Measurements from ENCODE around the gene C1QL3.

The C1QL3 gene

DNA sequence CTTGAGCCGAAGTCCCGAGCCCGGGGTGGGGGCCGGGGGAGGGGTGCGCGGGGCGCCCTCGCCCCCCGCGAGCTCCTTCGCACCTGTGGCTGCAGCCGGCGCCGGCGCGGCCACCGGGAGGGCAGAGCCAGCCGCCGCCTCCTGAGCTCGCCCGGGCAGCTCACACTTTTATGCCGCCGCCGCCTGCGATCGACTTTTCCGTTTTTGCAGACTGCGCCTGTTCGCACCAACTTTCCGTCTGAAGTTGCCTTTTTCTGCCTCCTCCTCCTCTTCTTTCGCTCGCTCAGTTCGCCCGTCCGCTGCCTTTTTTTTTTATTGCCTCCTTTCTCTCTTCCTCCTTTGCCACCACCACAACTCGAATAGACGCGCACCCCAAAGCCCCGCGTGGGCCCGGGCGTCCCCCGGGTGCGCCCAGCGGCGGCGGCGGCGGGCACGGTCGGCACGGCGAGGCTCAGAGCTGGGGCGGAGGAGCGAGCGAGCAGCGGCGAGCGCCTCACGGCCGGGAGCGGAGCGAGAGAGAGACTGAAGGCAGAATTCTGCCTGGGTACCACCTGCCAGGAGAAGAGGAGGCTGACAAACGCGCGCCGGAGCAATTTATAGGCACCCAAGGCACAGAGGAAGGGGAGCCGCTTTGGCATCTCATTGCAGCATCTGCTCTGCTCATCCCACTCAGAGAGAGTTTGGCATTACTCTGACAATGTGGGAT lies at the start of gene C1QL3:
C1QL3 (minus strand) TSS at position 569 of the 706 bp plus-strand sequence. CDS start 814 bp downstream, outside the sequence.
- in situ Hi-C loops (cut with MboI; ENCODE audit: low sequenced_read_pairs) = no loop called here

DNA sequence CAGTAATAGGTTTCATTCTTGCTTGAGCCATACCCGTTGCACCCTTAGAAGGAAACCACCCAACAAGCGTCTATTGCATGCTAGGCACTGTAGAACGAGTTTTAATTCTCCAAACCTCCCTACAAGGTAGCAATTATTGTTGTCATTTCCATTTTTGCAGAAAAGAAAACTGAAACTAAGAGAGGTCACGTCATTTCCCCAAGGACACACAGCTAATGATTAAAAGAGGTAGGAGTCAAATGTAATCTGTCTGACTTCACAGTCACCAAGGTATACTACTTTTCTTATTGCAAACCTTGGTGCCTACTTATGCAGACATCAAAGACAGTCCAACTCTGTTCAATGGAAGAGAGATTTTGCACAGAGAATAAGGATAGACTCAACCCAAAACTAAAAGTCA lies 49.1 kb upstream of the C1QL3 start:
- in situ Hi-C loops (cut with MboI; ENCODE audit: low sequenced_read_pairs) = no loop called here

DNA sequence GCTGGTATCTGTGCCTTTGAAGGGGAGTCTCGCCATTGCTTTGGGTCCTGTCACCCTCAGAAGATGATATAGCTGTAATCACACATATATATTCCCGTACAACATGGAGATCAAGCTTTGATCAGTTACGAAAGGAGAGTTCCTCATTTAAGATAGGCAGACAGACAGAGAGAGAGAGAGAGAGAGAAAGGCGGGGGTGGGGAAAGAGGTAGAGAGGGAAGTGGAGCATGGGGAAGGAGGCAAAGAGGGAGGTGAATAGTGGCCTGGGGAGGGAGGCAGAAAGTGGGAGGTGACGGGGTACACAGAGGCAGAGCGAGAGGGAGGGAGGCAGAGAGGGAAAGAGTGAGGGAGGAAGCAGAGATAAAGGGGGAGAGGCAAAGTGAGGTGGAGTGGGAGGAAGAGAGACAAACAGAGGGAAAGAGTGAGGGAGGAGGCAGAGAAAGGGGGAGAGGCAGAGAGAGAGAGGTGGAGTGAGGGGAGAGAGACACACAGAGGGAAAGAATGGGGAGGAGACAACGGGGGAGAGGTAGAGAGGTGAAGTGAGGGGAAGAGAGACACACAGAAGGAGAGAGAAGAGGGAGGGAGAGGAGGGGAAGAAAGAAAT lies 44.6 kb upstream of the C1QL3 start:
- in situ Hi-C loops (cut with MboI; ENCODE audit: low sequenced_read_pairs) = no loop called here

DNA sequence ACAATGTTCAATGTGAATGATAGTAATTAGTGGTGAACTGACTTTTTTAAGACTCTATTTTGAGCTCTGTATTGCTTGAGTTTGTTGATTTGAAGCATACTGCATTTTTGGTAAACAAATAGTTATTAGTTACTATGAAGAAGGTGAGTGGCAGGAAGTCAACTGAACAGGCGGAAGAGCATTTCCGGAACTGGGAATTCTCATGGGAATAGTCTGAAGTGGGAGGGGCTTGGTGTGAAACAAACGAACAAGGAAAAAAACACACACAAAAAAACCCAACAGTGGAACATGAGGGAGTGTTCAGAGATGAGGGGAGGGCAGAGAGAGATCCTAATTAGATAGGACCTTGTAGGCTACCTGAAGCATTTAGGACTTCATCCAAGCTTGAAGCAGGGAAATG lies 43.9 kb upstream of the C1QL3 start:
- in situ Hi-C loops (cut with MboI; ENCODE audit: low sequenced_read_pairs) = no loop called here

DNA sequence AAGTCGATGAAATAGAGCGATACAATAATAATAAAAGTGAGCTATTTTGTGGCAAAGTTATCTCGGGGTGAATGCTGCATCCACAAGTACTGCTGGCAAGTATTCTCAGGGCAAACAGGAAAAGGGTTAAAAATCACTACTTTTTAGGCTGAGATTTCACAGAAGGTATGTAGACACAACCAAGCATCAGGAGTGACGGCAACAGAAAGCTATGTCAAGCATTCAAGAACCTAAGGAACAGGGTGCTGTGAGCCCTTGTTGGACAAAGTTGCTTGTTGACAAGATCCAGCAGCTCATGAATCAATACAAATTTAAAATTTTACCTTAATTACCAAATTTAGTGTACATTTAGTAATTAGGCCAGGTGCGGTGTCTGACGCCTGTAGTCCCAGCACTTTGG lies 41.2 kb upstream of the C1QL3 start:
- in situ Hi-C loops (cut with MboI; ENCODE audit: low sequenced_read_pairs) = no loop called here

DNA sequence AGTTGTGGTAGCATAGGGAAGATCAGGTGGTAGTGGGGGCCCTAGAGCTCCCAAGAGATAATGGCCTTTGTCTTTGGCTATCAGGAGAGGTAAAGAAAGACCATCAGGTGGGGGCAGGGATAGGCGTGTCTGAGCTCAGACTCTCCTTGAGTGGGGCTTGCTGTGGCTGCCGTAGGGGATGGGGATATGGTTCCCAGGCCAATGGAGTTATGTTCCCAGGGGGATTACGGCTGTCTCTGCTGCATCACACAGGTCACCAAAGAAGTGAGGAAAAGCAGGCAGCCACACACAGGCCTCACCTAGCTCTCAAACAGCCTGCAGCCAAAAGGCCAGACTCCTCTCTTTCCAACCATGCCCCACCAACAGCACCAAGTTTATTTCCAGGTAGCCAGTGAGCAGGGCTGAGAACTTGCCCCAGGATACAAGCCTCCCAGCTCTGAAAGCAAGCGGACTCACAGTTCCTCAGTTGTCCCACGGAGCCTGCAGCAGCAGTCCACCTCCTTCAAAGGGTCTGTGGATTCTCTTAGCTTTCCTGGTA lies 37.6 kb upstream of the C1QL3 start:
- in situ Hi-C loops (cut with MboI; ENCODE audit: low sequenced_read_pairs) = no loop called here

DNA sequence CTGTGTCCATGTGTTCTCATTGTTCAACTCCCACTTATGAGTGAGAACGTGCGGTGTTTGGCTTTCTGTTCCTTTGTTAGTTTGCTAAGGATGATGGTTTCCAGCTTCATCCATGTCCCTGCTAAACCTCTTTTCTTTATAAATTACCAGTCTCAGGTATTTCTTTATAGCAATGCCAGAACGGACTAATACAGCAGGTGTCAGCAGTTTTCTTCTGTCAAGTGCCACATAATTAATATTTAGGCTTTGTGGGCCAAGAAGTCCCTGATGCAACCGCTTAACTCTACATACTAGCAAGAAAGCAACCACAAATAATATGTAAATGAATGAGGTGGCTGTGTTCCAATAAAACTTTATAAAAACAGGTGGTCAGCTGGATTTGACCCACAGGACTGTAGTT lies 26.3 kb upstream of the C1QL3 start:
- in situ Hi-C loops (cut with MboI; ENCODE audit: low sequenced_read_pairs) = no loop called here

DNA sequence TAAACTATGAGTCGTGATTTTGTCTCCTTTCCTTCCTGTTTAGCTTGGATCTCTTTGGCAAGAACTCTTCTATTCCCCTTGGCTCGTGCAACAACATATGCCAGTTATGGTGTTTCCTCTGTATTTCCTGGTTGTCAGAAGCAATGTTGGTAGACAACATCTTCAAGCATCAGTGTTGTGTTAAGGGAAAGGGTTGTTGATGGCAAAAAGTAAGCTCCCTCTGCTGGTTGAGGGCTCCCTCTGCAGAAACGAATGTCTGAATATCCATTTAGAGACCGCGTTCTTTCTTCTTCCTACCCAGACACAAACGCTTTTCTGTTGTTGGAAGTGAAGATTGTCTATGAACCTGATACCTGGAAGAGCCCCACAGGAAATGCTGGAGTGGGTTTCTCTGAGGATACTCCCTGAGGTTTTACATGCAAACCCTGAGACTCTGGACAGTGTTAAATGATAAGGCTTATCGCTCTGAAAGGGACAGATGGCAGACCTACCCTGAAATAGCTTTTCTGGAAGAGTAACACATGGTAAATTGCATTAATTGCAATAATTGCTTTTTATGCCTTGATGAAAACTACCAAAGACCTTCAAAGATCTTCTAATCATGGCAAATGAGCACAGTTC lies 23.5 kb upstream of the C1QL3 start:
- in situ Hi-C loops (cut with MboI; ENCODE audit: low sequenced_read_pairs) = no loop called here

DNA sequence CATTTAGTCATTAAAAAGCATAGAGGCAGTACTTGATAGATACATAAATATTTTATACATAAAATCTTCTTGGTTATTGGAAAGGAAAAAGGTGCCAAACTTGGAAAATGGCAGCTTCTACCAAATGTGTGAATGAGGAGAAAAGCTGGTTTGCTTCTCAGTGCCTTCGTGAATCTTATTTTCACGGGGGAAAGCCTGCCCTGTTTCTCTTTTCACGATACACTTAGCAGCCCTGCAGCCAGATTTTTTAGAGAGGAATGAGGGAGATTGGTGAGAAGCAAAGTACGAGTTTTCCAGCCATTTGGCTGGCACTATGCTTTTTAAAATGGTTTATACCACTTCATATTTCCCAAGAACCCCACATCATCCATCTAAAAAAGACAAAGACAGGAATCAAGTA lies 22.9 kb upstream of the C1QL3 start:
- in situ Hi-C loops (cut with MboI; ENCODE audit: low sequenced_read_pairs) = no loop called here

DNA sequence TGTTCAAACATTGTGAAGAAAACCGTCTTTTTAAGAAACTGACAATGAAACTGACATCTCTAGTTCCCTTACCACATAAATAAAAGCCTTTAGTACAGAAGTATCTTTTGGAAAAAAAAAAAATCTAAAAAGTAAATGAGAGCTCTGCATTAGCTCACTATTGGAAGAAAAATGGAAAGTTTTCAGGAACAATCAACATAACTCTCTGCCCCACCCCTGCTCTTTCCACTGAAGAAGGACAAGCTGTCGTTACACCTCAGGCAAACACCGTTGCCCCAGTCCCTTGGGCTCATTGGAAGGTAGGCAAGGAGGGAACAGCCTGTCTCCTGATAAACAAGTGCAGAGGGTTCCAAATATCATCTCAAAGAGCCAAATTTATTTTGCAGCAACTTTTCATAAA lies 22.4 kb upstream of the C1QL3 start:
- in situ Hi-C loops (cut with MboI; ENCODE audit: low sequenced_read_pairs) = no loop called here

DNA sequence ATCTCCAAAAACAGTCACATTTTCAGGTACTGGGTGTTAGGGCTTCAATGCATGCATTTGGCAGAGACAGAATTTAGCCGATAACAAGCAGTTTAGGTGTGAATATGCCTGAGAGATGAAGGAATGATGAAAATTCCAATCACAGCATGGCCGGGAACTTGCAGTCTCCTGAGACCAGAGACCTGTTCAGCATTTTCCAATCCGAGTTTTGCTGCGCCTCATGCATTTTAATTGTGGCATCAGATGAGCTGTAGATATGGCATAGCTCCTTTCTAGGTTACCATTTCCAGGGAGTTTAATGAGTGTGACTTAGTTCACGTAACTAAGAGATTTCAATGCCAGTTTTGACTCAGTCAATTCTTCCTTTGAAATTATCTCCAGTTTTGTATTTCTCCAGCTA lies 14.5 kb upstream of the C1QL3 start:
- in situ Hi-C loops (cut with MboI; ENCODE audit: low sequenced_read_pairs) = no loop called here

DNA sequence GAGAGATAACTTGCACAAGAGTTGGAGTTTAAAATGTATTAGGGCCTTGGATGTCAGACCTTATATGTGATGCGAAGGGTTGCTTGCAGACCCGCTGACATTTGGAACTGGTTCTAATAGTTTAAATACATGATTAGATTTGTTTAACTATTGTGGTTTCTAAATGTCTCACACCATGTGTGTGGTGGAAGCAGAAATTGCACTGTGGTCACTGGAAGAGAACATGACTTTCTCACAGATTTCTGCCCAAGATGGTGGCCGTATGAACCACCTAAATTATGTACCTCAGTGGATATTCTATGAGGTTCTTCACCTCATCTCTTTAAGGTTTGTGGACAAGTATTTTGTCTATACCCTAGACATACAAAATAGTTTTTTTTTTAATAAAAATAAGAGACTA lies 8.2 kb upstream of the C1QL3 start:
- in situ Hi-C loops (cut with MboI; ENCODE audit: low sequenced_read_pairs) = no loop called here

DNA sequence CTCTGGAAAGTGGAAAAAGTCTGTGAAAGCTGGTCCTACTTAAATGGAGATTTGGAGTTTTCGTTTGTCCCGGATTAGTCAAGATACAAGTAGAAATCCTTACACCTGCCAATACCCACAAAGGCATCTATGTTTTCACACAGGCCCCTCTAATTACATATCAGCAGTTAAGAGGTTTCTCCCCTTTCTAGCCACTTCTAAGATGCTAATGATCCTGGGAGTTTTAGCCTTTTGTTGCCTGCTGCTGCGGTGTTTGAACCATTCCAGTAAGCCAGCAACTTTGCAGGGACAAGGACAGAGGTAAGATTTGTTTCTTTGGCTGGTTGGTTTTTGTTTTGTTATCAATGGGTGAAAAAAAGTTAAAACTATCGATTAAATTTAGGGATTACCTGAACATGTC lies 5.8 kb upstream of the C1QL3 start:
- in situ Hi-C loops (cut with MboI; ENCODE audit: low sequenced_read_pairs) = no loop called here

DNA sequence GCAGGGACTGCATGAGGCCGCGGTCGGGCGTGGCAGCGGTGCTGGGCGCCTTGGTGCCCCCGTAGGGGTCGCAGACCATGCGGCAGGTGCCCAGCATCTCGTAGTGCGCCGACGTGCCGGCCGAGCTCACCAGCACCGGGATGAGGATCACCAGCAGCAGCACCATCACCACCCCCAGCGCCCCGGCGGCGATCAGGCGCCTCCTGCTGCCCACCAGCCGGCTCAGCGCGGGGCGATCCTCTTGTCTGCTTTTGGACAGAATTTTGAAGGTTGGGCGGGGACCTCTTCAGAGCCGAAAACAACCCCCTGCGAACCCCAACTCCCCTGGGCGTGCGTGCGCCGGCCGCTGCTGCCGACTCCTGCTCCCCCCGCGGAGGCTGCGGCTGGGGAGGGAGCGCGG lies 779 bp downstream of the C1QL3 start:
- in situ Hi-C loops (cut with MboI; ENCODE audit: low sequenced_read_pairs) = no loop called here

DNA sequence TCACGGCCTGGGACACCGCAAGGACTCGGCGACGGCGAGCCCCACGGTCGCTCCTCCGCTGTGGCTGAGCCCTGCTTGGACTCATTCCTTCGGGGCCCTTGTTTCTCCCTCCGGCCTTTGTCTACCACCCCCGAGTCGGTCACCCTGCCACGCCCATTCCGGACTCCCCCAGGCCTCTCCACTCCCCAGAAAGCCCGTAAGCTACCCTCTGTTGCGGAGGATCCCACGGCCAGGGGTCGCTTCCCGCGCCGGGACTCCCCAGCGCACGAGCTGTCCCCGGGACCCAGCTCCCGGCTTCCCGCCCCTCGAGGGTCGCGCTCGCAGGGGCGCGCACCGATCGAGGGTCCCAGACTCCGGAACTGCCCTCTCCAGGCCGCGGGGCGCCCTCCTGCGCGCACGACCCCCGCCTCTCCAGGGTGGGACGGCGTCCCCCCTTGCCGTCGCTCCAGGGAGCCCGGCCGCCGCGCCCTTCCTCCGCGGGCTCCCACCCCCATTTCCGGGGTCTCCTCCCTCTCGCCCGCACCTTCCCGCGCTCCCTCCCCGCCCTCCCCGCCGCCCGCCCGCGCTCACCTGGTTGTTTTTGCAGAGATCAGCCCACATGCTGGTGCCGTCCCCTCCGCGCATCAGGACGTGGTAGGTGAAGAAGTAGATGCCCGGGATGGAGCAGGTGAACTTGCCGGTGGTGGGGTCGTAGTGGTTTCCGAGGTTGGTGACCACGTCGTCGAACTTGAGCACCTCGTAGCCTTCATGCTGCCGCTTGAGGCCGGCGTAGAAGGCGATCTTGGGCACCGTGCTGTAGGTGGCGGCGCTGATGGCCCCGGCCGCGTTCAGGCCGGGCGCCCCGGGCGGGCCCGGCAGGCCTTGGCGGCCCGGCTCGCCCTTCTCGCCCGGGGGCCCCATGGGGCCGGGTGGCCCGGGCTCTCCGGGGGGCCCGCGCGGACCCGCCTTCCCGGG lies 1.5 kb downstream of the C1QL3 start:
- in situ Hi-C loops (cut with MboI; ENCODE audit: low sequenced_read_pairs) = no loop called here

DNA sequence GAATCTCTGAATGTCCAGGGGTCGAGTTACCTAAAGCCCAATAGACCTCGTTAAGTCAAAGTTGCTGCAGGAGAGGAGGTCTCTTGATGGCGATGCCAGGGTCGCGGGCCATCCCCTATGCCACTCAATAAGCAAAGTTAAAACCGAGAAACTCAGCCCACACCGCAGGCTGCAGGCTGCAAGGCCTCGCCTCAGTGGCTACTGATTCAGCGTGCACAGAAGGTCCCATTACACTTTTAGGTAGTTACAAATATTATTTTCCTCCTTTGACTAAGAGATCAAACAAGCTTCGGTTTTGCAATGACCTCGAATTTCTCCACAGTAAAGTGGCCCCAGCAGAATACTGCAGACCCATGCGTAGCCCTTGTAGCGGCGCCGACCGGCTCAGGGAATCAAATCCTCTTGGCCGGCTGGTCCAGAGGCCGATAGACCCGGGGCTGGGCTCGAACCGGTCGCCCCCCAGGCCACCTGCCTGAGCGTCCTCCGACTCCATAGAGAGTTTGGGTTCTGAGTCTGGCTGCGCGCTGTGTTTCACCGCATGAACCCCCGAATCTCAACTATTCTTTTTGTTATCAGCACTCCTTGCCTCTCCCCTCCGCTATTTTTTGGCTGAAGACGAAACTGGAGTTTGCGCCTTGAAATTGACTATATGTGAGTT lies 2.3 kb downstream of the C1QL3 start:
- in situ Hi-C loops (cut with MboI; ENCODE audit: low sequenced_read_pairs) = no loop called here

DNA sequence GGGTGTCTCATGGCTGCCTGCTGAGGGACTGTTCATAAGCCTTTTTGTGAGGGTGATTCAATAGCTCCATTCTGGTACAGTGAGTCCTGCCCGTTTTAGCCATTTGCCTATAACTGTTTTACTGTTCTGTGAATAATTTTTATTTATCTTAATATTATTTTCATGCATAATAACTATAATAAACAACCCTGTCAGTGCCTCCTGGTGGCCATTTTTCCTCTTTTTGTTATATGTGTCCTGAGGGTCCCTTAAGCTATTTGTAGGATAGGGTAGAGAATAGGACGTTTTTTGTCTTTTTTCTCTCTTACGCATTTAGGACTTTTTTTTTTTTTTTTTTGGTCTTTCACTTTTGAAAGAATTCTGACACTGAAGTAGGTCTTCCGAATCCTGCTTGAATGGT lies 2.9 kb downstream of the C1QL3 start:
- in situ Hi-C loops (cut with MboI; ENCODE audit: low sequenced_read_pairs) = no loop called here

DNA sequence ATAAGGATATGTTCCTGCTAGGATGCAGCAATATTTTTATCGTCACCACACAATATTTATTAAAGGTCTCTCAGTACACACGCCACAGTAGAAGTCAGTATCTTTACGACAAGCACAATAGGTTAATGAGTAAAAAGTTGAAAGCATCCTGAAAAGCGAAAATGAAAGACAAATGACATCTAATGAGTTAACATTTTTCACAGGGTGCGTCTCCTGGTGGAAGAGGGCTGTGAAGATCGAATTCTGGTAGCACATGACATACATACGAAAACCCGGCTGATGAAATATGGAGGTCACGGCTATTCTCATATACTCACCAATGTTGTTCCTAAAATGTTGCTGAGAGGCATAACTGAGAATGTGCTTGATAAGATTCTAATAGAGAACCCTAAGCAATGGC lies 10.8 kb downstream of the C1QL3 start:
- in situ Hi-C loops (cut with MboI; ENCODE audit: low sequenced_read_pairs) = no loop called here

DNA sequence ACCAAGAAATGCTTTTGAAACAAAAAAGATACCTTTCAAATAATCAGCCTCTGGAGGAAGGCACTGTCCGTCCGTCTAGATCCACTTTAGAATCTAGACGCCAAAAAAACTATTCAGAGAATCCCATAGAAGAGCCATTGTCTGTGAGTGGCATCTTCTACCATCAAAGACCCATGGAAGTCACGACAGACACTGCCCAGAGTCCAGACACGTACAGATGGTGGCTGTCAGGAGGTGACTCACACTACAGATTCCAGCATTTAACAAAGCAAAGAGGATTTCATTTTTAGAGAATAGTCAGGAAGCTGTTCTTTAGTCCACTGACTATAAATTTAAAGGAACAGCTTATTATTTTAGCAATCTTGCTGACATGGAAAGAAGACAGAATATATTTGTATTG lies 11.7 kb downstream of the C1QL3 start:
- in situ Hi-C loops (cut with MboI; ENCODE audit: low sequenced_read_pairs) = no loop called here

DNA sequence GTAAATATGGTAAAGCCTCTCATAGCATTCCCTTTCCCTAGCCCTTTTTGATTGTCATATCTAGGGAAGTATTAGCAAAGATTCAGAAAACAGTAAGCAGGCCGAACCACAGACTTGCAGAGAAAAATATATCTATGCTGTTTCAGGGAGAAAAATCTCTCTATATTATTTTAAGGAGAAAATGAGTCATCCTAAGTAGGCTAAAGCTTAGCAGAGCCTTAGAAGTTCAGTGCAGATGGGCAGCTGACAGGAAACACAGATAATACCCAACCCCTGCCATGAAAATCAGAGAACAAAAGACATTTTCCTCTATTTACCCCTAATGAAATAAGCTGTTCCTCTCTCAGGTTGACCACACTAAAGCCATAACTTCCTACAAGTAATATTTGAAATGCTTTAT lies 16.5 kb downstream of the C1QL3 start:
- in situ Hi-C loops (cut with MboI; ENCODE audit: low sequenced_read_pairs) = no loop called here

DNA sequence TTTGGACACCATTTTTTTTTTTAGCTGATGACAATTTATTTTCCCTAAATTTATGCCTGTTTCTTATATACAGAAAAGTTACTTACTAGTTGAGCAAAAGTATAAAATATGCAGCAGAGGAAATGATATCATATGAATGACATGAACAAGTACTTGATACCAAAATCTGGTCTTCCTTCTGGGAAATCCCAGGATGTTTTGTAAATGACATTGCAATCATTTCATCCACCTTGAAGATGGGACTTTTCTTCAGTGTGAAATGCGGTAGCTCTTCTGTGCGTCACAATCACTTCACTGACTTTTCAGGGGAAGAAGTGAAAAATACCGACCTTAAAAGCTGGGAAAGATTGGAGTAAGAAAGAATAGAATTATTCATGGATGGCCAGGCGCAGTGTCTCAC lies 23.8 kb downstream of the C1QL3 start:
- in situ Hi-C loops (cut with MboI; ENCODE audit: low sequenced_read_pairs) = no loop called here

Data from HL-60/S4 (cell line).